CD4-positive, alpha-beta memory T cell (primary cell): Measurements from ENCODE around the gene CCDC93. TPM values are rescaled to one million over a fixed set of nuclear protein-coding genes. Genes with fewer than 3 reads are reported as not detected.

Experiments
- CTCF ChIA-PET: fragments of 350-600 bp; sonication (Branson Sonifier 250); formaldehyde crosslinking; loops from one replicate; lab custom pipeline; 2021; ENCODE audit warnings: inconsistent platforms; ENCODE audit not compliant: partially characterized antibody; lab: Charles Lee
- POLR2A ChIA-PET: fragments of 350-600 bp; sonication (Branson Sonifier 250); formaldehyde crosslinking; loops from one replicate; lab custom pipeline; 2021; ENCODE audit not compliant: partially characterized antibody; lab: Charles Lee
- DNase-seq, 5 donors: peaks; one replicate each; pipeline versions ENCODE4 v3.0.0 to v3.0.0-alpha.2; 2020 to 2022; ENCODE audit warnings: mixed read lengths in 1 of 5
- H3K27ac ChIP-seq: one replicate; pipeline ENCODE4 v1.7.0; 2013; ENCODE audit warnings: low read depth, low read length
- H3K27me3 ChIP-seq: 2 replicates; pipeline ENCODE4 v1.7.0; 2013; ENCODE audit warnings: mild to moderate bottlenecking, low read length, moderate library complexity; ENCODE audit not compliant: insufficient read depth
- H3K36me3 ChIP-seq: 2 replicates; pipeline ENCODE4 v1.7.0; 2013; ENCODE audit warnings: mild to moderate bottlenecking, low read length, moderate library complexity; ENCODE audit not compliant: insufficient read depth
- H3K4me1 ChIP-seq: 2 replicates; pipeline ENCODE4 v1.7.0; 2013; ENCODE audit warnings: mild to moderate bottlenecking, low read length, moderate library complexity; ENCODE audit not compliant: insufficient read depth
- H3K4me3 ChIP-seq, 2 donors: one replicate each; pipeline ENCODE4 v1.7.0; 2013; ENCODE audit warnings: low read length in 2 of 2, mild to moderate bottlenecking in 1 of 2
- H3K9me3 ChIP-seq, 2 donors: one replicate each; pipeline ENCODE4 v1.7.0; 2013; ENCODE audit warnings: low read length in 2 of 2, control low read depth in 1 of 2; ENCODE audit not compliant: control insufficient read depth in 1 of 2
- H3K27ac Mint-ChIP-seq, 7 donors: one replicate each; pipeline ENCODE4 v1.8.0; 2020 to 2021; ENCODE audit warnings: mixed read lengths in 7 of 7, mild to moderate bottlenecking in 6 of 7, inconsistent platforms in 3 of 7, moderate library complexity in 3 of 7
- H3K27me3 Mint-ChIP-seq, 2 donors: one replicate each; pipeline ENCODE4 v1.8.0; 2020 to 2021; ENCODE audit warnings: mixed read lengths in 2 of 2
- H3K36me3 Mint-ChIP-seq, 2 donors: one replicate each; pipeline ENCODE4 v1.8.0; 2020 to 2021; ENCODE audit warnings: mixed read lengths in 2 of 2, inconsistent platforms in 1 of 2, mild to moderate bottlenecking in 1 of 2
- H3K4me1 Mint-ChIP-seq, 4 donors: one replicate each; pipeline ENCODE4 v1.8.0; 2020 to 2021; ENCODE audit warnings: mixed read lengths in 4 of 4, mild to moderate bottlenecking in 1 of 4
- H3K4me3 Mint-ChIP-seq, 8 donors: one replicate each; pipeline ENCODE4 v1.8.0; 2020 to 2021; ENCODE audit warnings: mixed read lengths in 8 of 8, mild to moderate bottlenecking in 7 of 8, moderate library complexity in 6 of 8, inconsistent platforms in 3 of 8
- H3K9me3 Mint-ChIP-seq, 8 donors: one replicate each; pipeline ENCODE4 v1.8.0; 2020 to 2021; ENCODE audit warnings: mixed read lengths in 8 of 8, mild to moderate bottlenecking in 5 of 8, inconsistent platforms in 3 of 8, moderate library complexity in 1 of 8
- intact Hi-C: fragments of 100-400 bp; cut with micrococcal nuclease; formaldehyde crosslinking; loops from one replicate; pipeline ENCODE4 v1.15.1; 2023
- polyA plus RNA-seq, 2 donors: library from polyadenylated mRNA; unstranded; fragments of 300-500 nt; fragmentation: Illumina TruSeq; gene quantifications; one replicate each; pipeline ENCODE4 v1.2.3, GENCODE V29; 2021
- total RNA-seq, 2 experiments: library from RNA; stranded (reverse); gene quantifications; one replicate each; pipeline ENCODE4 v1.2.3, GENCODE V29; 2021

The CCDC93 gene
- total and polyA plus RNA-seq, 4 experiments from 2014 or later = 3.2 to 73.3 (median 40.5) TPM

- H3K36me3 ChIP-seq = peaks cover 82% of the 10 kb centered on the region
- ChIA-PET POLR2A (no interaction called here), CTCF (interaction anchor here (1.3 kb wide), 1 partner anchor 152 kb away, joined by 3 read pairs; no protein-coding TSS in a partner anchor)
- H3K36me3 Mint-ChIP-seq = peaks cover 88 to 95% of the 10 kb centered on the region in 2 donors
- H3K27me3 Mint-ChIP-seq = no peaks in the 10 kb centered on the region
- H3K4me1 ChIP-seq = no peaks in the 10 kb centered on the region
- peak overlapping the region in 3 of 7 donors; percentile 49 to 77 (median 68) for H3K27ac Mint-ChIP-seq
- H3K9me3 ChIP-seq = no peaks in the 10 kb centered on the region
- H3K4me3 ChIP-seq = no peak overlapping the region
- no peak for DNase-seq
- peaks cover 0 to 2% (median 0%) of the 10 kb centered on the region in 8 donors for H3K9me3 Mint-ChIP-seq
- H3K27ac ChIP-seq = no peak overlapping the region
- intact Hi-C loops = no loop called here
- no peaks in the 10 kb centered on the region for H3K4me1 Mint-ChIP-seq
- no peak overlapping the region for H3K4me3 Mint-ChIP-seq
- no peaks in the 10 kb centered on the region for H3K27me3 ChIP-seq
Measured at GRCh38 chr2:117938611-117939010, 75.3 kb downstream of the CCDC93 start.

GRCh38 chr2:117936871-117937428, 76.9 kb downstream of the CCDC93 start:
- intact Hi-C loops = no loop called here
- POLR2A ChIA-PET = no interaction called here

GRCh38 chr2:117935954-117936353, 77.9 kb downstream of the CCDC93 start:
- Mint-ChIP-seq H3K27me3 (no peaks in the 10 kb centered on the region), H3K4me3 (no peak overlapping the region), H3K9me3 (peaks cover 0 to under 1% (median 0%) of the 10 kb centered on the region in 8 donors), H3K27ac (peak overlapping the region in 2 of 7 donors; percentile 37 to 62), H3K4me1 (no peaks in the 10 kb centered on the region), H3K36me3 (peaks cover 93 to 95% of the 10 kb centered on the region in 2 donors)
- Histone ChIP-seq H3K4me1 (no peaks in the 10 kb centered on the region), H3K36me3 (peaks cover 85% of the 10 kb centered on the region), H3K9me3 (no peaks in the 10 kb centered on the region), H3K27ac (no peak overlapping the region), H3K4me3 (no peak overlapping the region), H3K27me3 (no peaks in the 10 kb centered on the region)
- intact Hi-C loops = no loop called here
- CTCF ChIA-PET = interaction anchor here (1.0 kb wide), 1 partner anchor 68 kb away, joined by 3 read pairs; no protein-coding TSS in a partner anchor
- POLR2A ChIA-PET = no interaction called here
- DNase-seq = no peak

More at GRCh38 chr2:117936871-117937428, 76.9 kb downstream of the CCDC93 start:
- Histone ChIP-seq H3K36me3 (peaks cover 88% of the 10 kb centered on the region), H3K4me3 (no peak overlapping the region), H3K4me1 (no peaks in the 10 kb centered on the region), H3K9me3 (no peaks in the 10 kb centered on the region), H3K27me3 (no peaks in the 10 kb centered on the region), H3K27ac (no peak overlapping the region)
- Mint-ChIP-seq H3K9me3 (no peaks in the 10 kb centered on the region), H3K27me3 (no peaks in the 10 kb centered on the region), H3K4me3 (no peak overlapping the region), H3K4me1 (no peaks in the 10 kb centered on the region), H3K27ac (peak overlapping the region in 2 of 7 donors; percentile 5 to 21), H3K36me3 (peaks cover 92 to 93% of the 10 kb centered on the region in 2 donors)
- DNase-seq = no peak
- CTCF ChIA-PET = no interaction called here

GRCh38 chr2:117935456-117935855, 78.4 kb downstream of the CCDC93 start:
- CTCF ChIA-PET = interaction anchor here (1.0 kb wide), 1 partner anchor 68 kb away, joined by 3 read pairs; no protein-coding TSS in a partner anchor
- Histone ChIP-seq H3K27ac (no peak overlapping the region), H3K9me3 (no peaks in the 10 kb centered on the region), H3K27me3 (no peaks in the 10 kb centered on the region), H3K4me3 (no peak overlapping the region), H3K4me1 (no peaks in the 10 kb centered on the region), H3K36me3 (peaks cover 86% of the 10 kb centered on the region)
- no peaks in the 10 kb centered on the region for H3K4me1 Mint-ChIP-seq
- peaks cover 93 to 95% of the 10 kb centered on the region in 2 donors for H3K36me3 Mint-ChIP-seq
- peak overlapping the region in 1 of 7 donors; percentile 56 for H3K27ac Mint-ChIP-seq
- H3K9me3 Mint-ChIP-seq = peaks cover 0 to 4% (median 0%) of the 10 kb centered on the region in 8 donors
- no peaks in the 10 kb centered on the region for H3K27me3 Mint-ChIP-seq
- intact Hi-C loops = no loop called here
- POLR2A ChIA-PET = no interaction called here
- no peak for DNase-seq
- no peak overlapping the region for H3K4me3 Mint-ChIP-seq

- no peaks in the 10 kb centered on the region for H3K9me3 ChIP-seq
- no peaks in the 10 kb centered on the region for H3K4me1 Mint-ChIP-seq
- ChIA-PET POLR2A (no interaction called here), CTCF (no interaction called here)
- H3K4me3 ChIP-seq = no peak overlapping the region
- peaks cover 93 to 96% of the 10 kb centered on the region in 2 donors for H3K36me3 Mint-ChIP-seq
- H3K4me3 Mint-ChIP-seq = no peak overlapping the region
- H3K27me3 ChIP-seq = no peaks in the 10 kb centered on the region
- no peak overlapping the region for H3K27ac Mint-ChIP-seq
- peaks cover 0 to 7% (median 0%) of the 10 kb centered on the region in 8 donors for H3K9me3 Mint-ChIP-seq
- intact Hi-C loops = no loop called here
- peaks cover 86% of the 10 kb centered on the region for H3K36me3 ChIP-seq
- no peak overlapping the region for H3K27ac ChIP-seq
- H3K4me1 ChIP-seq = no peaks in the 10 kb centered on the region
- DNase-seq = no peak
- no peaks in the 10 kb centered on the region for H3K27me3 Mint-ChIP-seq
Measured at GRCh38 chr2:117933884-117934354, 80.0 kb downstream of the CCDC93 start.

- POLR2A ChIA-PET = no interaction called here
- Mint-ChIP-seq H3K4me3 (no peak overlapping the region), H3K27ac (peak overlapping the region in 2 of 7 donors; percentile 6 to 83), H3K4me1 (peaks cover 0 to 3% (median 0%) of the 10 kb centered on the region in 4 donors), H3K27me3 (no peaks in the 10 kb centered on the region), H3K36me3 (peaks cover 94% of the 10 kb centered on the region in 2 donors), H3K9me3 (peaks cover 0 to 7% (median 1%) of the 10 kb centered on the region in 8 donors)
- Histone ChIP-seq H3K36me3 (peaks cover 68% of the 10 kb centered on the region), H3K4me3 (no peak overlapping the region), H3K27ac (no peak overlapping the region), H3K4me1 (no peaks in the 10 kb centered on the region), H3K27me3 (no peaks in the 10 kb centered on the region), H3K9me3 (no peaks in the 10 kb centered on the region)
- intact Hi-C loops = no loop called here
- no peak for DNase-seq
- CTCF ChIA-PET = no interaction called here
Measured at GRCh38 chr2:117931978-117932377, 81.9 kb downstream of the CCDC93 start.

GRCh38 chr2:117931266-117931665, 82.6 kb downstream of the CCDC93 start:
- H3K4me1 Mint-ChIP-seq = peaks cover 0 to 3% (median 0%) of the 10 kb centered on the region in 4 donors
- Histone ChIP-seq H3K27me3 (no peaks in the 10 kb centered on the region), H3K4me3 (no peak overlapping the region), H3K4me1 (no peaks in the 10 kb centered on the region), H3K27ac (no peak overlapping the region), H3K9me3 (no peaks in the 10 kb centered on the region), H3K36me3 (peaks cover 61% of the 10 kb centered on the region)
- peaks cover 90 to 91% of the 10 kb centered on the region in 2 donors for H3K36me3 Mint-ChIP-seq
- peaks cover 0 to 7% (median 1%) of the 10 kb centered on the region in 8 donors for H3K9me3 Mint-ChIP-seq
- H3K27ac Mint-ChIP-seq = no peak overlapping the region
- DNase-seq = no peak
- POLR2A ChIA-PET = no interaction called here
- H3K27me3 Mint-ChIP-seq = no peaks in the 10 kb centered on the region
- CTCF ChIA-PET = interaction anchor here (3.0 kb wide), 1 partner anchor 72 kb away, joined by 8 read pairs; no protein-coding TSS in a partner anchor
- H3K4me3 Mint-ChIP-seq = no peak overlapping the region
- intact Hi-C loops = no loop called here
